GM18507 (cell line): ENCODE results near the gene RFXAP.

ENCODE experiments used
- DNase-seq: peaks from one replicate; pipeline ENCODE4 v3.0.0; 2011; ENCODE audit warnings: low read depth; ENCODE audit not compliant: insufficient read length; ENCODE audit errors: extremely low spot score
- FAIRE-seq: peaks from 2 replicates; lab custom pipeline; 2011; peaks lifted over from hg19 to GRCh38; lab: Jason Lieb, UNC

Gene RFXAP

DNA sequence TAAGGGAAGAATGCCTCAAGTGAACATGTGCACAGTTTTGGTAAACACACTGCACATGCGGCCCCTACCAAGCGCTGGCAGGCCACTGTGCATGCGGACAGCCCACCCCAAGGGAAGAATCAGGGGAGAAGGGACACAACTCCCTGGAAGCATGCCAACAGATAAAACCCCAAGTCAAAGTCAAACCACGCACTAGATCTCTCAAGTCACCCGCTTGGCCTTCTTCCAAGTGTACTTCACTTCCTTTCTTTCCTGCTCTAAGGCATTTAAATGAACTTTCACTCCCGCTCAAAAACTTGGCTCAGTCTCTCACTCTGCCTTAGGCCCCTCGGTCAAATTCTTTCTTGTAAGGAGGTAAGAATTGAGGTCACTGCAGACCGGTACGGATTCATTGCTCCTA is 4.6 kb upstream of the RFXAP start:
- DNase-seq, result no peak
- FAIRE-seq, result no peak

- no peak for DNase-seq
These were observed 4.0 kb upstream of the RFXAP start for GRCh38 chr13:36815062-36815461.

GRCh38 chr13:36817996-36818803 is 822 bp upstream of the RFXAP start:
- FAIRE-seq (no peak), DNase-seq (no peak)

More at GRCh38 chr13:36815062-36815461, 4.0 kb upstream of the RFXAP start:
- FAIRE-seq, result peak; percentile 50

DNA sequence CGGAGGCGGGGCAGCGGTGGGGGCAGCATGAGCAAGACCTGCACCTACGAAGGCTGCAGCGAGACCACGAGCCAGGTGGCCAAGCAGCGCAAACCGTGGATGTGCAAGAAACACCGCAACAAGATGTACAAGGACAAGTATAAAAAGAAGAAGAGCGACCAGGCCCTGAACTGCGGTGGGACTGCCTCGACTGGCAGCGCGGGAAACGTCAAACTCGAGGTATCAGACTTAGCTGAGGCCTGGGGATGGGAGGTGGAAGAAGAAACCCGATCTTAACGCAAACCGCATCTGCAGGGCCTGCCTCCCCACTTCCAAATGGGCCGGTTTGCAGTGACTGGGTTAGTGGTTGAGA is 693 bp downstream of the RFXAP start:
- FAIRE-seq, result no peak

GRCh38 chr13:36820222-36820621 is 1.2 kb downstream of the RFXAP start:
- DNase-seq, result no peak
- FAIRE-seq, result peak; percentile 52

More for the DNA sequence above, 693 bp downstream of the RFXAP start:
- DNase-seq, result no peak

DNA sequence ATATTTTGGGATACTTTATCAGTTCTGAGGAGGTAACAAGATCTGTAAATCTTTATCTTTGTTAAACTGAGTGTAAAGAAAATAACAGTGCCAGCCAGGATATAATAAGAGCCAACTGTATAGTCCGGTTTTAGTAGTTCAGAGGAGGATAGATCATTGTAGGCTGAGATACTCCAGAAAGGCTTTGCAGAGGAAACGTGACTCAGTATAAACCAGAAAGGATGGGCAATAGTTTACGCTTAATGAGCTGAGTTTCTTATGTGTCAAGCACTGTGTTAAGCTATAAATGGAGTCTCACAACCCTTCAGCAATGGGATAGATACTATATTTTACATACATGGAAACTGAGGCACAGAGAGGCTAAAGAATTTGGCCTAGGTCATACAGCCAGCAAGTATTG is 3.8 kb downstream of the RFXAP start:
- FAIRE-seq, result no peak
- DNase-seq, result no peak

DNA sequence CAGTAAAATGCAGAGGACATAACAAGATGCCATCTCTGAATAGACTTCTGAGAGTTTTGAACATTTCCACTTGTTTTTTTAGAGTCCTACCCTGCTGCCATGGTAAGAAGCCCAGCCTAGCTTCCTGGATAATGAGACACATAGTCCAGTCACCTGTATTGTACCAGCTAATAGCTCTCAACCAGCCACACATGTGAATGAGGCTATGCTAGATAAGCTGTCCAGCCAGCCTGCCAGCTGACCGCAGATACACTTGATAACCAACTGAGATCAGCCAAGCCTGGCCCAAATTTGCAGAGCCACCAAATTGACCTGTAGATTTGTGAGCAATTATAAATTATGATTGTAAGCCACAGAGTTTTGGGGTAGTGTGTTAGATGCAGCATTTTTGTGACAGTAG is 10.7 kb downstream of the RFXAP start:
- FAIRE-seq (no peak), DNase-seq (no peak)

DNA sequence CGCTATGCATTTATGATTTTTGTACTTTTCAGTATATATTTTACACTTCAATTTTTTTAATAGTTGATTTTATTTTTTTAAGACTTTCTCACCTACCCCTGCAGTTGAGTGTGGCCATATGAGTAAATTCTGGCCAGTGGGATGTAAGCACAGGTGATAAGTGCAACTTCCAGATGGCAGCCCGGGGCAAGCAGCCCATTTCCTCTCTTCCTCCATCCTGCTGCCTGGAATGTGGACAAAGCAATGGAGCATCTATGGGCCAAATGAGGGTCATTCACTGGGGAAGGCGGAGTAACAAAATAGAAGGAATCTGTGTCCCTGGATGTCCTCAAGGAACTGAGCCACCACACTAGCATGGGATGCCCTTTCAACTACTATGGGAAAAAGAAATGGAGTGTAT is 12.3 kb downstream of the RFXAP start:
- DNase-seq, result no peak
- FAIRE-seq, result no peak

DNA sequence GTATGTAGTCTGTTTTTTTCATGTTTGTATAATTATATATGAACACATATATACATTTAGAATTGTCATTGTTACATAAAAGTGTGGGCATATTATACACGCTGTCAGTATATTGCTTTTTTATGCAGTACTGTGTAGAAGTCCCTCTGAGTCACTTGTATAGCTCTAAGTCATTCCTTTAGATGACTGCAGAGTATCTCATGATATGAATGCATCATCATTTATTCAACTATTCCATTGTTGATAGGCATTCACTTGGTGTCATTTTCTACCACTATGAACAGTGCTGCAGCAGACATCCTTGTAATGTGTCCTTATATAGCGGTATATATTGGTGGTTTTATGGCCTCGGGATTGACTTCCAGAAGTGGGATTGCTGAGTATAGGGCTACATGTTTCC is 15.3 kb downstream of the RFXAP start:
- DNase-seq (no peak), FAIRE-seq (no peak)

DNA sequence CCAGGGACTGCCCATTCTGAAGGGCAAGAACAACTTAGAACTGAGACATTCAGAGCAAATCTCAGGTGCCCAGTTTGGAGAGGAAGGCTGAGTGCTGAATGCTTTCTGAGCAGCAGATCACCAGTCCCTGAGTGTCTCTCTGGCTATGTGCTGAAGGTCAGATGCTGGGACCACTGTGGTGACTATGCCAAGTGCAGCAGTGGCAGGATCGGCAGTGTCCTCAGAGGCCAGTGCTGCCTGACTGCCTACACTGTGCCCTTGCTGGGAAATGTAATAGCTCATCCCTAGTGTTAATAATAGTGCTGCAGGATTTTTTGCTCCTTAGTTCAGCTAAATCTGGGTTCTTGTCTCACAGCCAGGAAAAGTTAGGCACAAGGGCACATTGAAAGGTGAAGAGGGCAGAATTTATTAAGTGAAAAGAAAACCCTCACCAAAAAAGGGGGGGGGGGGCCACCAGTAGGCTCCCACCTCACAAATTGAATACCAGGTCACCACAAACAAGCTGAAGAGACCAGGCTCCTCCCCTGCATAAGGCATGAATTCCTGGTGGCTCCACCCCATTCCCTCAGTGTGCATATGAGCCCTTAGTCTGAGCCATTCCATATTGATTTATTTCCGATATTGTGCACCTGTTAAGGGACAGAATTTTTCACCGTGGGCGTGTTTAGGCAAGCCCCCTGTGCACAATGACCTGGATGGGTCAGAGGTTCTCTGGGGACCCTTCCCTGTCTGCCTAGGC is 18.5 kb downstream of the RFXAP start:
- no peak for FAIRE-seq

DNA sequence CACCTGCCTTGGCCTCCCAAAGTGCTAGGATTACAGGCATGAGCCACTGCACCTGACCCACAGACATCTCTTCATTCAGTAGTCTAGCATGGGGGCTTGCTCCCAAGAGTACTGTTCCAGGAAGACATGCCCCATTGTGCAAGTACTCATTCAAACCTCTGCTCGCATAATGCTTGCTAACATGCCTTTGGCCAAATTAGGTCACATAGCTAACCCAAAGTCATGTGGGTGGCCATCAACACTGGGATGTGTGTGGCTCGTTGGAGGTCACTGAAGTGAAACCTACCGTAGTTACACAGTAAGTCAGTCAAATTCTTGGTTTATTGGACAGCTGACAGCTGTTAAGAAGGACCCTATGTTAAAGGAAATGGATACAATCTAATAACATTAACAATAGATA is 20.3 kb downstream of the RFXAP start:
- FAIRE-seq, result no peak

More for the DNA sequence above, 18.5 kb downstream of the RFXAP start:
- no peak for DNase-seq

DNA sequence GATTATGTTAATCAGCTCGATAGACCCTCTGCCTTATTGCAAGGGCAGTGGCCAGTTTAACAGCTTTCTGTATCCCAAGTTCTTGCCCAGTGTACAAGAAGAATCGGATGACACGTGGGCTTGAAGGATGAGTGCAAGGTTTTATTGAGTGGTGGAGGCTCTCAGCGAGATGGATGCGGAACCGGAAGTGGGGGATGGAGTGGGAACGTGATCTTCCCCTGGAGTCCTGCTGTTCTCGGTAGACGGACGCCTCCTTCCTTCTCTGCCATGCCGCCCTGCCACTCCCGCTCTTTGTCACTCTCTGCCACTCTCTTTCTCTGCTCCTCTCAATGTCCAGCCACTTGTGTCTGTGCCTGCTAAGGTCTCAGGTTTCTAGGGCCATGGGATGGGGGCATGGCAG is 21.0 kb downstream of the RFXAP start:
- DNase-seq (no peak), FAIRE-seq (no peak)

More for the DNA sequence above, 20.3 kb downstream of the RFXAP start:
- DNase-seq, result no peak

DNA sequence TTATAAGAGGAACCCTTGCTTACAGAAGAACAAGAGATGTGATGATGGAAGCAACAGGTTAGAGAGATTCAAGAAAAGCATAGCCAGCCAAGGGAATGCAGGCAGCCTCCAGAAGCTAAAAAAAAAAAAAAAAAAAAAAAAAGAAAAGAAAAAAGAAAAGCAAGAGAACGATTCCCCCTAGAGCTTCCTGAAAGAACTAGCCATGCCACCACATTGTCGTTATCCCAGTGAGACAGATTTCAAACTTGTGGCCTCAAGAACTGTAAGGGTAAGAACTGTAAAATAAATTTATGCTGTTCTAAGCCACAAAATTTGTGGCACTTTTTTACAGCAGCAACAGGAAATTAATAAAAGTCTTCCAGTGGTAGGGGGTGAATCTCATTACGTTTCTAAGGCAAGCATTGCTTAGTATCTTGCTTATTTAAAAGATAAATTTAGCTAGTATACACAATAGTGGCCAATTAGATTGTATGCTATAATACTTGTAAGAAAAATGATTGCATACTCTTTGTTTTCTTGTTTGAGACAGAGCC is 21.8 kb downstream of the RFXAP start:
- DNase-seq, result no peak
- FAIRE-seq, result no peak

DNA sequence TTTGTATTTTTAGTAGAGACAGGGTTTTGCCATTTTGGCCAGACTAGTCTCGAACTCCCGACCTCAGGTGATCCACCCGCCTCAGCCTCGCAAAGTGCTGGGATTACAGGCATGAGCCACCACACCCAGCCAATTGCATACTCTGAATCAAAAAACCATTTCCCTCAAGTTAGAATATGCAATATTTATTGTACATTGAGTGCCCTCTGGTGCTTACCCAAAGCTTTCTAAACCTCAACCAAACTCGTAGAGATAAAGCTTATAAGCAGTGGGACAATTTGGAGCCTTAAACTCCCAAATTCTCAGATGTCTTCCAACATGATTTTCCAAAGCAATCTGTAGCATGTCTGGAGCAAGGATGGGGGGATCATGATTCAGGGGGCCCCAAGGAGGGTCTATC is 22.4 kb downstream of the RFXAP start:
- FAIRE-seq, result no peak
- no peak for DNase-seq

GRCh38 chr13:36847606-36848005 is 28.6 kb downstream of the RFXAP start:
- DNase-seq (no peak), FAIRE-seq (no peak)

DNA sequence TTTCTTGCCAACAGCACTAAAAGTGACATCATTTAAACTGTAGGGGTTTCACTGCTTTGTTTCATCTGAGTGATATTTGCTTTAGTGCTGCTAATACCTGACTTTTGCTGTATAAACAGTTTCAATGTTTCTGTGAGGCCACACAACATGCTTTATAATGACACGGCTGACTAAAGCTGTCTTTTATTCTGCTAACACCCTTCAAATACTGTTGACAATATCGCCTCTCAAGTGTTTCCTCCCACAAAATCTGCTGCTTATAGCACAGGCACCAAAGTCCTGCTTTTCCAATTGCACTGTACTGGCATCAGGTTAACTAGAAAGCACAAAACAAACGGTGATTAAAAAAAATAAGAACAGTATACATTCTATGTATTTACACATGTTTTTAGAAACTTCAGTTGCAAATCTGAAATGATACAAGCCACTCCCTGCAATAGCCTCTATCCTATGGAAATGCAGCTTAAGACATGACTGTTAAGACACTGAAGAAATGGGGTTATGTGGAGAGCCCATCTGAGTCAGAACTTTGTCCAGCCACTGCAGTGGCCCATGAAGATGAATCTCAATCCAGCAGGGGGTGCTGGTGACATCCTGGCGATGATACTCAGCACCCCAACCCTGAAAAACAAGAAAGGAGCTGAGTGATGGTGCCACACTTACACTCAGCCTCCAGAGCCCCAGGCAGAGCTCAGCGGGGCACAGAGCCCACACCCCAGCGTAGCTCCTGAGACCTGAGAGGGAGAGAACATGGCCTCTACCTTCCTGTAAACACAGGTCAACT is 29.4 kb downstream of the RFXAP start:
- no peak for DNase-seq

DNA sequence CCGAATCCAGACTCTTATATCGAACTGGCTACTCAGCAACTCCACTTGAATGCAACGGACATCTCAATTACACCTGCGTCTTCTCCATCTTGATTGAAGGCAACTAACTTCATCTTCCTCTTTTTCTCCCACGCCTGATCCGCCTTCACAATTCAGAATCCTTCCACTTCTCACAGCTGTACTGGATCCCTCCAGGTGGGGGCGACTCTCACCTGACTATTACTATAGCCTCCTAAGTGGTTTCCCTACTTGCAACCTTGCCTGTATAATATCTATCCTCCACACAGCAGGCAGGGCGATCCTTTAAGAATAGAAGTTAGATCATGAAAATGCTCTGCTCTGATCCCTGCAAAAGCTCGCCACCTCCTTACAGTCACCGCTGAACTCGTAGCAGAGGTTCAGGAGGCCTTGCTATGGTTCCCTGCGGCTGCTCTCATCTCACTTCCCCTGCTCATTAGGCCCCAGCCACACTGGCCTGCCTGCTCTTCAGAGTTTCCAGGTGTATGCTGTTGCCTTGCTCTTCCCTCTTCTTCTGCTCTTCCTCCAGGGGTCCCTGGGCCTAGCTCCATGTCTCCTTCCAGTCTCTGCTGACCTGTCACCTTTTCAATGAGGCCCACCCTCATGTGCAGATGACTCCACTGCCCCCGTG is 31.9 kb downstream of the RFXAP start:
- no peak for FAIRE-seq
- no peak for DNase-seq

More for the DNA sequence above, 29.4 kb downstream of the RFXAP start:
- FAIRE-seq, result no peak

DNA sequence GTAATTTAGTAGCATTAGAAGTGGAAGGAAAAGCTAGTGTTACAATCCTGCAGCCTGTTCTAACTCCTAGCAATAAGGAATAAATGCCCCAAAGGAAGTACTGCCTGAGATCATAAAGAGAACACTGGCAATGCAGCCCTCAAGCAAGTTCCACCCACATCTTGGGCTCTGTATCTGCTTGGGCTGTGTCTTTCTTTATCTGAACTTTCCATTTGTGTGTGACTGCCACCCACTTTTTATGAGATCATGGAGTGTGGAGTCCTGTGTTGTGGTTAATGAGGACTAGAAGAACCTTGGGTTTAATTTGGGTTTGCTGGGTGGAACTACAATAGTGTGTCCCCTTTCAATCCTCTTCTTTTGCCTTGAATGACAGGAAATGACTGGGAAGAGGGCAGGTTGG is 38.2 kb downstream of the RFXAP start:
- no peak for DNase-seq
- FAIRE-seq, result no peak

- DNase-seq, result no peak
- FAIRE-seq, result peak; percentile 24
These were observed 39.3 kb downstream of the RFXAP start for GRCh38 chr13:36858290-36858689.

- no peak for FAIRE-seq
- no peak for DNase-seq
These were observed 40.2 kb downstream of the RFXAP start for GRCh38 chr13:36859259-36859658.
